Neuronal stem cell (in vitro differentiated cells): ENCODE results near the gene TACC2.

Source experiments
- DNase-seq: peaks from one replicate; pipeline ENCODE4 v3.0.0-alpha.2; 2013; ENCODE audit warnings: low spot score
- H2AFZ ChIP-seq: one replicate; pipeline ENCODE4 v1.6.1; 2013; ENCODE audit warnings: mild to moderate bottlenecking, low read length, inconsistent platforms
- H2AK5ac ChIP-seq: 2 replicates; pipeline ENCODE4 v1.6.1; 2013; ENCODE audit warnings: low read depth, mild to moderate bottlenecking, inconsistent platforms, low read length, moderate library complexity, mixed read lengths
- H2BK120ac ChIP-seq: 2 replicates; pipeline ENCODE4 v1.6.1; 2013; ENCODE audit warnings: low read depth, mild to moderate bottlenecking, inconsistent platforms, low read length, moderate library complexity, mixed read lengths
- H2BK12ac ChIP-seq: one replicate; pipeline ENCODE4 v1.6.1; 2013; ENCODE audit warnings: low read length, inconsistent platforms
- H2BK15ac ChIP-seq: 2 replicates; pipeline ENCODE4 v1.6.1; 2013; ENCODE audit warnings: mild to moderate bottlenecking, low read length, inconsistent platforms, mixed read lengths
- H2BK5ac ChIP-seq: one replicate; pipeline ENCODE4 v1.6.1; 2013; ENCODE audit warnings: inconsistent platforms, mild to moderate bottlenecking, low read length, moderate library complexity
- H3K14ac ChIP-seq: one replicate; pipeline ENCODE4 v1.6.1; 2013; ENCODE audit warnings: low read length, inconsistent platforms
- H3K18ac ChIP-seq: 2 replicates; pipeline ENCODE4 v1.6.1; 2013; ENCODE audit warnings: low read length, inconsistent platforms
- H3K23ac ChIP-seq: 2 replicates; pipeline ENCODE4 v1.6.1; 2013; ENCODE audit warnings: low read depth, mild to moderate bottlenecking, mixed read lengths, low read length, inconsistent platforms; ENCODE audit not compliant: poor library complexity
- H3K27ac ChIP-seq: replicated peaks from 3 replicates; pipeline ENCODE4 v1.5.1; 2013; ENCODE audit warnings: low read length, inconsistent platforms
- H3K27me3 ChIP-seq, 3 experiments: 2 replicates each; pipeline ENCODE4 v1.6.1; 2013; ENCODE audit warnings: low read length in 3 of 3, mild to moderate bottlenecking in 2 of 3, inconsistent platforms in 1 of 3, low read depth in 1 of 3, mixed read lengths in 1 of 3, moderate library complexity in 1 of 3; ENCODE audit not compliant: control insufficient read depth in 3 of 3, insufficient read depth in 3 of 3
- H3K36me3 ChIP-seq, 2 donors: replicated peaks in 1 of 2; 2 replicates each; pipeline ENCODE4 v1.6.1; 2013; ENCODE audit warnings: low read length in 2 of 2; ENCODE audit not compliant: control insufficient read depth in 2 of 2, insufficient read depth in 2 of 2
- H3K4ac ChIP-seq: 2 replicates; pipeline ENCODE4 v1.6.1; 2013; ENCODE audit warnings: inconsistent platforms, mild to moderate bottlenecking, low read length, moderate library complexity
- H3K4me1 ChIP-seq, 2 donors: 1 replicate in 1 of 2; 2 replicates in 1 of 2; pipeline ENCODE4 v1.6.1; 2013; ENCODE audit warnings: low read length in 2 of 2, low read depth in 1 of 2; ENCODE audit not compliant: control insufficient read depth in 2 of 2, insufficient read depth in 1 of 2
- H3K4me2 ChIP-seq: one replicate; pipeline ENCODE4 v1.6.1; 2013; ENCODE audit warnings: mild to moderate bottlenecking, low read length, inconsistent platforms; ENCODE audit not compliant: insufficient read depth, poor library complexity, severe bottlenecking
- H3K4me3 ChIP-seq, 2 donors: 2 replicates each; pipeline ENCODE4 v1.5.1; 2013; ENCODE audit warnings: low read length in 2 of 2, mild to moderate bottlenecking in 2 of 2, inconsistent platforms in 1 of 2, moderate library complexity in 1 of 2
- H3K79me1 ChIP-seq: one replicate; pipeline ENCODE4 v1.6.1; 2013; ENCODE audit warnings: low read depth, mild to moderate bottlenecking, inconsistent platforms, low read length, moderate library complexity
- H3K9ac ChIP-seq: one replicate; pipeline ENCODE4 v1.6.1; 2013; ENCODE audit warnings: mild to moderate bottlenecking, low read depth, low read length, inconsistent platforms; ENCODE audit not compliant: poor library complexity
- H3K9me3 ChIP-seq, 2 donors: replicated peaks in 1 of 2; 2 replicates each; pipeline versions ENCODE3 to v1.6.1; 2013; ENCODE audit warnings: low read length in 2 of 2, mild to moderate bottlenecking in 2 of 2, inconsistent platforms in 1 of 2, low read depth in 1 of 2, mixed read lengths in 1 of 2, moderate library complexity in 1 of 2; ENCODE audit not compliant: control insufficient read depth in 2 of 2, insufficient read depth in 1 of 2
- H4K8ac ChIP-seq: one replicate; pipeline ENCODE4 v1.6.1; 2013; ENCODE audit warnings: low read depth, mild to moderate bottlenecking, inconsistent platforms, low read length, moderate library complexity
- H4K91ac ChIP-seq: one replicate; pipeline ENCODE4 v1.6.1; 2013; ENCODE audit warnings: low read length, low read depth, mild to moderate bottlenecking, inconsistent platforms; ENCODE audit not compliant: poor library complexity
- WGBS, 2 donors: extraction: QIAGEN DNeasy Blood & Tissue Kit; methylation state at CpG; one replicate each; pipeline ENCODE4 v1.1.7; 2013; ENCODE audit warnings: missing lambda C conversion rate in 2 of 2, mixed read lengths in 1 of 2; ENCODE audit not compliant: insufficient read length in 2 of 2, insufficient replicate concordance in 1 of 2; ENCODE audit errors: extremely low coverage in 2 of 2; 5-methylcytosine and 5-hydroxymethylcytosine counted together

Gene TACC2

GRCh38 chr10:122096705-122097104 is 107.7 kb downstream of the TACC2 start:
- H2AFZ ChIP-seq, result no peak overlapping the region
- no peaks in the 10 kb centered on the region for H3K27me3 ChIP-seq
- H4K91ac ChIP-seq, result no peak overlapping the region
- H3K79me1 ChIP-seq, result no peaks in the 10 kb centered on the region
- no peak overlapping the region for H3K4me2 ChIP-seq
- H3K4ac ChIP-seq, result no peak overlapping the region
- no peaks in the 10 kb centered on the region for H3K9me3 ChIP-seq
- H2BK15ac ChIP-seq, result no peak overlapping the region
- no peak overlapping the region for H3K23ac ChIP-seq
- H3K9ac ChIP-seq, result no peak overlapping the region
- H3K27ac ChIP-seq, result no peak overlapping the region
- no peak overlapping the region for H2BK5ac ChIP-seq
- no peak overlapping the region for H2BK12ac ChIP-seq
- H4K8ac ChIP-seq, result no peak overlapping the region
- H3K14ac ChIP-seq, result no peak overlapping the region
- no peak overlapping the region for H3K4me3 ChIP-seq
- H3K36me3 ChIP-seq, result peaks cover 0 to under 1% of the 10 kb centered on the region in 2 donors
- no peak overlapping the region for H2BK120ac ChIP-seq
- WGBS, 2 donors, result no CpG with 5 or more reads among the region's 3 CpGs
- no peaks in the 10 kb centered on the region for H3K4me1 ChIP-seq
- H2AK5ac ChIP-seq, result no peak overlapping the region
- no peak for DNase-seq
- H3K18ac ChIP-seq, result no peak overlapping the region

- Histone ChIP-seq H3K79me1 (no peaks in the 10 kb centered on the region), H3K4me3 (no peak overlapping the region), H4K91ac (no peak overlapping the region), H4K8ac (no peak overlapping the region), H2AFZ (no peak overlapping the region), H3K4me2 (no peak overlapping the region), H3K23ac (no peak overlapping the region), H2BK5ac (no peak overlapping the region), H3K4me1 (no peaks in the 10 kb centered on the region), H3K27ac (no peak overlapping the region), H2BK15ac (no peak overlapping the region), H3K27me3 (no peaks in the 10 kb centered on the region), H3K4ac (no peak overlapping the region), H2BK120ac (no peak overlapping the region), H3K9me3 (no peaks in the 10 kb centered on the region), H3K14ac (no peak overlapping the region), H3K36me3 (no peaks in the 10 kb centered on the region), H2BK12ac (no peak overlapping the region), H3K18ac (no peak overlapping the region), H3K9ac (no peak overlapping the region), H2AK5ac (no peak overlapping the region)
- WGBS, 2 donors, result no CpG with 5 or more reads among the region's 7 CpGs
- no peak for DNase-seq
Observed at GRCh38 chr10:122097935-122098334, 109.0 kb downstream of the TACC2 start.

- no peak overlapping the region for H3K9ac ChIP-seq
- DNase-seq, result no peak
- no peak overlapping the region for H2AK5ac ChIP-seq
- no peak overlapping the region for H2AFZ ChIP-seq
- no peaks in the 10 kb centered on the region for H3K4me1 ChIP-seq
- no peak overlapping the region for H3K4me3 ChIP-seq
- H4K8ac ChIP-seq, result no peak overlapping the region
- H4K91ac ChIP-seq, result no peak overlapping the region
- no peak overlapping the region for H2BK120ac ChIP-seq
- no peaks in the 10 kb centered on the region for H3K27me3 ChIP-seq
- no peak overlapping the region for H2BK12ac ChIP-seq
- no peak overlapping the region for H3K14ac ChIP-seq
- no peak overlapping the region for H3K27ac ChIP-seq
- H2BK15ac ChIP-seq, result no peak overlapping the region
- no peak overlapping the region for H2BK5ac ChIP-seq
- H3K4ac ChIP-seq, result no peak overlapping the region
- H3K9me3 ChIP-seq, result no peaks in the 10 kb centered on the region
- no peak overlapping the region for H3K18ac ChIP-seq
- H3K36me3 ChIP-seq, result no peaks in the 10 kb centered on the region
- no peaks in the 10 kb centered on the region for H3K79me1 ChIP-seq
- H3K23ac ChIP-seq, result no peak overlapping the region
- WGBS, 2 donors, result no CpG with 5 or more reads among the region's 8 CpGs
- H3K4me2 ChIP-seq, result no peak overlapping the region
Observed at GRCh38 chr10:122098924-122099323, 110.0 kb downstream of the TACC2 start.

- no peak overlapping the region for H2AFZ ChIP-seq
- no peak for DNase-seq
- H3K9ac ChIP-seq, result no peak overlapping the region
- H2BK5ac ChIP-seq, result no peak overlapping the region
- H2BK15ac ChIP-seq, result no peak overlapping the region
- no peaks in the 10 kb centered on the region for H3K4me1 ChIP-seq
- no peak overlapping the region for H3K27ac ChIP-seq
- H3K4me3 ChIP-seq, result no peak overlapping the region
- no peak overlapping the region for H2AK5ac ChIP-seq
- WGBS, 2 donors, result no CpG with 5 or more reads among the region's 2 CpGs
- no peaks in the 10 kb centered on the region for H3K27me3 ChIP-seq
- H4K91ac ChIP-seq, result no peak overlapping the region
- H3K23ac ChIP-seq, result no peak overlapping the region
- H3K14ac ChIP-seq, result no peak overlapping the region
- H3K18ac ChIP-seq, result no peak overlapping the region
- no peaks in the 10 kb centered on the region for H3K36me3 ChIP-seq
- H3K4ac ChIP-seq, result no peak overlapping the region
- no peak overlapping the region for H3K4me2 ChIP-seq
- no peak overlapping the region for H4K8ac ChIP-seq
- no peak overlapping the region for H2BK120ac ChIP-seq
- no peak overlapping the region for H2BK12ac ChIP-seq
- H3K9me3 ChIP-seq, result no peaks in the 10 kb centered on the region
- no peaks in the 10 kb centered on the region for H3K79me1 ChIP-seq
Observed at GRCh38 chr10:122099562-122099961, 110.6 kb downstream of the TACC2 start.
